ENCODE measurements around the gene AVPI1. TPM values are rescaled to one million over a fixed set of nuclear protein-coding genes. Genes with fewer than 3 reads are reported as not detected.

The AVPI1 gene
- total RNA-seq, 2 experiments from 2014 or later, result 2.5 to 3.0 TPM

DNA sequence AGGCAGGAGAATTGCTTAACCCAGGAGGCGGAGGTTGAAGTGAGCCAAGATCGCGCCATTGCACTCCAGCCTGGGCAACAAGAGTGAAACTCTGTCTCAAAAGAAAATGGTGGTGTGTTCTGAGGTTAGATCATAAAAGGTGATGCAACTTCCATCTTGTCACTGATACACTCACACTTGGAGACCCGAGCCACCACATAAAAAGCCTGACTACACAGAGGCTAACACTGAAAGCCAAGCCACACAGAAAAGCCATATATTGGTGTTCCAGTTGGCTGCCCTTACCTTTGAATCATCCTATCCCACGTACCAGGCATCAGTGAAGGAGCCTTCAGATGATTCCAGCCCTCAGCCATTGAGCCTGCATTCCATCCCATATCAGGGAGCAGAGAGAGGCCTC is 57.8 kb downstream of the AVPI1 start:
- POLR2A ChIA-PET, result no interaction called here

DNA sequence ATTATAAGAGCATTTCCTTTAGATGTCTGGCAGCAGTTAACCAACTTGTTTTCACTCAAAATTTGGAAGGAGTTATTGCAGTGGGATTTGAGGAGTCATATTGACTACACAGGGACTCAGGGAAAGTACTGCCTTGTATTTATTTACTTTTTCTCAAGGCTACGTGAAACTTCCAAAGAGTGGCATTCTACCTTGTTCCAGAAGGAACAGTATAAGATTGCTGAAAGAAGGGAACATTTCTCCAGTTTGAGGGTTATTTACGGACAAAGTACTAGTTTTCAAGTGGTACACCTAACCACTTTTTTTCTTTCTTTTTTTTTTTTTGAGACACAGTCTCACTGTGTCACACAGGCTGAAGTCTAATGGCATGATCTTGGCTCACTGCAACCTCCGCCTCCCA is 58.8 kb downstream of the AVPI1 start:
- ChIA-PET POLR2A (no interaction called here), CTCF (no interaction called here)

More for the DNA sequence above, 57.8 kb downstream of the AVPI1 start:
- CTCF ChIA-PET, result interaction anchor here (0.7 to 1.0 kb wide), 2 partner anchors 18 to 57 kb away, joined by 4 read pairs; no protein-coding TSS in a partner anchor

DNA sequence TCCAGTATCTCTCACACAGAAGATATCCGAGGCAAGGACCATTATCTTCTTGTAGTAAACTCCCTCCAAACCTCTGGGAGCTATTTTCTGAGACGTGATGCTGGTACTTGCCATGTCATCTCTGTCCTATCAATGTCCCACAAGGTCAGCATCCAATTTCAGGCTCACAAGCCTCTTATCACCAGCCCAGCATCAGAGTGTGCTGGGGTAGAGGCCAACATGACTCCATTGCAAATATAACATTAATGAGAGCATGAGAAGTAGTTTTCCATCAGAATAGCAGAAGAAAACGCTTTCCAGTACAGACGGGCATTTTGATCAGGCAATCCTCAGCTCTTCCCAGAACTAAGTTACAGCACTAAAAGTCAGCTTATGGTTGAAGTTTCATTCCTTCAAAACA is 59.3 kb downstream of the AVPI1 start:
- POLR2A ChIA-PET, result no interaction called here
- CTCF ChIA-PET, result no interaction called here

Other genes starting within 250 kb of the AVPI1 start
- 10 to 100 TPM; 62.5 to 63.3 TPM for gene EXOSC1, start 241.2 kb downstream of the AVPI1 start, total RNA-seq
- 10 to 100 TPM; 55.0 to 57.3 TPM for gene ZDHHC16, start 241.1 kb downstream of the AVPI1 start, total RNA-seq
- gene MMS19, start 188.8 kb downstream of the AVPI1 start, total RNA-seq, result 100 to 1,000 TPM in 1 of 2 experiments, 10 to 100 TPM in 1; 98.0 to 100 TPM
- 1 to 10 TPM; 2.1 to 2.3 TPM for gene UBTD1, start 188.3 kb downstream of the AVPI1 start, total RNA-seq
- gene ANKRD2, start 114.5 kb downstream of the AVPI1 start, total RNA-seq, result under 1 TPM in 1 of 2 experiments, not detected in 1; 0.13 TPM
- not detected for gene HOGA1, start 102.9 kb downstream of the AVPI1 start, total RNA-seq
- not detected for gene C10orf62, start 97.5 kb downstream of the AVPI1 start, total RNA-seq
- 1 to 10 TPM; 3.6 TPM for gene MORN4, start 53.7 kb downstream of the AVPI1 start, total RNA-seq
- gene PI4K2A, start 46.6 kb downstream of the AVPI1 start, total RNA-seq, result 10 to 100 TPM; 14.6 to 15.0 TPM
- 1 to 10 TPM; 3.9 to 4.6 TPM for gene MARVELD1, start 26.5 kb upstream of the AVPI1 start, total RNA-seq
- gene ZFYVE27, start 49.9 kb upstream of the AVPI1 start, total RNA-seq, result 10 to 100 TPM; 28.3 to 30.4 TPM
- under 1 TPM in 1 of 2 experiments, not detected in 1; 0.11 TPM for gene SFRP5, start 84.8 kb upstream of the AVPI1 start, total RNA-seq
- gene GOLGA7B, start 162.6 kb upstream of the AVPI1 start, total RNA-seq, result under 1 TPM; 0.25 to 0.40 TPM

Measured in activated CD8-positive, alpha-beta memory T cell treated with anti-CD3 and anti-CD28 coated beads for 36 hours (primary cell).